Stomach (tissue), 4 donors: ENCODE results near the gene MAD2L2.

Experiments used
- POLR2A ChIP-seq, 4 donors: fragments of 450-650 bp; IDR thresholded peaks; one replicate each; pipeline ENCODE4 v1.6.1; 2016; ENCODE audit warnings: antibody characterized with exemption in 4 of 4, control low read depth in 2 of 4, mild to moderate bottlenecking in 1 of 4, moderate library complexity in 1 of 4
- TF ChIP-seq, protein P1 (sequence below), 7 experiments: fragments of 450-650 bp in 4 of 7; fragments of 200-600 bp in 3 of 7; sonication (generic) in 3 of 7; IDR thresholded peaks; one replicate each; pipeline ENCODE4 v1.5.1; 2016 to 2019; ENCODE audit warnings: antibody characterized with exemption in 7 of 7, control low read depth in 2 of 7, mild to moderate bottlenecking in 1 of 7

DNA sequence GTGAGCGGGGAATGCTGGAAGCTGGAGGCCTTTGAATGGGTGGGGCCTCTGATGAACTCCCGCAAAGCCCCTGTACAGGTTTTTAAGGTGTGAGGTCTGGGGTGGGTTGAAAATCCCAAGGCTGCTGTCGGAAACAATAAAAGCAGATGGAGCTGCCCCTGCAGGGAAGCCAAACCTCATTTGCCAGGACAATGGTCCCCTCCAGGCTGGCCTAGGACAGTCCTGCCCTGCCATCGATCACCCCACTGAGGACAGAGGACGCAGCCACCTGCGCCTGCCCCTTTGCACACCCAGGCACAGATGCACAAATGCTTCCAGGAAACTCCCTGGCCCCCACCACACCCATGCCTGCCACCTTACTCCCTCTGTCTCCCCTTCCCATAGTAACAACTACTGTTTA, 14.9 kb upstream of the MAD2L2 start:
- TF ChIP-seq, protein P1, sequence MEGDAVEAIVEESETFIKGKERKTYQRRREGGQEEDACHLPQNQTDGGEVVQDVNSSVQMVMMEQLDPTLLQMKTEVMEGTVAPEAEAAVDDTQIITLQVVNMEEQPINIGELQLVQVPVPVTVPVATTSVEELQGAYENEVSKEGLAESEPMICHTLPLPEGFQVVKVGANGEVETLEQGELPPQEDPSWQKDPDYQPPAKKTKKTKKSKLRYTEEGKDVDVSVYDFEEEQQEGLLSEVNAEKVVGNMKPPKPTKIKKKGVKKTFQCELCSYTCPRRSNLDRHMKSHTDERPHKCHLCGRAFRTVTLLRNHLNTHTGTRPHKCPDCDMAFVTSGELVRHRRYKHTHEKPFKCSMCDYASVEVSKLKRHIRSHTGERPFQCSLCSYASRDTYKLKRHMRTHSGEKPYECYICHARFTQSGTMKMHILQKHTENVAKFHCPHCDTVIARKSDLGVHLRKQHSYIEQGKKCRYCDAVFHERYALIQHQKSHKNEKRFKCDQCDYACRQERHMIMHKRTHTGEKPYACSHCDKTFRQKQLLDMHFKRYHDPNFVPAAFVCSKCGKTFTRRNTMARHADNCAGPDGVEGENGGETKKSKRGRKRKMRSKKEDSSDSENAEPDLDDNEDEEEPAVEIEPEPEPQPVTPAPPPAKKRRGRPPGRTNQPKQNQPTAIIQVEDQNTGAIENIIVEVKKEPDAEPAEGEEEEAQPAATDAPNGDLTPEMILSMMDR (IDR thresholded peaks at IDR 0.05): no peak
- no peak for TF ChIP-seq POLR2A (IDR thresholded peaks at IDR 0.05)
